A204.1 (cell line): ENCODE measurements around the gene CPEB4.

Experiments
- FAIRE-seq: peaks from 2 replicates; lab custom pipeline; 2012; peaks lifted over from hg19 to GRCh38; lab: Jason Lieb, UNC

Gene CPEB4

GRCh38 chr5:173984218-173984617 is 96.1 kb downstream of the CPEB4 start:
- FAIRE-seq: no peak

- FAIRE-seq: no peak
Observed at GRCh38 chr5:173988554-173989431, 100.6 kb downstream of the CPEB4 start, which contains the start of gene C5orf47. C5orf47 (plus strand) TSS chr5:173989170; CDS start chr5:173989264, 94 bp downstream.

- no peak for FAIRE-seq
Observed at GRCh38 chr5:173989432-173990082, 101.4 kb downstream of the CPEB4 start.

- FAIRE-seq: no peak
Observed at GRCh38 chr5:173997331-173997730, 109.2 kb downstream of the CPEB4 start.

GRCh38 chr5:173998531-173998930 is 110.4 kb downstream of the CPEB4 start:
- no peak for FAIRE-seq

GRCh38 chr5:174000076-174000475 is 111.9 kb downstream of the CPEB4 start:
- FAIRE-seq: no peak

- no peak for FAIRE-seq
Observed at GRCh38 chr5:174003795-174004194, 115.6 kb downstream of the CPEB4 start.

- FAIRE-seq: no peak
Observed at GRCh38 chr5:174008922-174009321, 120.8 kb downstream of the CPEB4 start.

GRCh38 chr5:174010365-174010764 is 122.2 kb downstream of the CPEB4 start:
- no peak for FAIRE-seq

GRCh38 chr5:174011441-174011840 is 123.3 kb downstream of the CPEB4 start:
- no peak for FAIRE-seq
